ENCODE measurements around the gene SH2D7. TPM values are rescaled to one million over a fixed set of nuclear protein-coding genes. Genes with fewer than 3 reads are reported as not detected.

SH2D7 gene
- total and polyA plus RNA-seq, 2 experiments from 2014 or later: 0.31 TPM; not detected in 1

- Histone ChIP-seq H3K4me3 (peak overlapping the region; percentile 89; the same call in 1 of the 2 replicates), H3K4me2 (peak overlapping the region; percentile 92), H3K27me3 (ENCODE audit: insufficient read depth) (0 out of 2 replicates have a peak, but pooled peaks cover 5% of the 10 kb centered on the region), H3K27ac (ENCODE audit: low read depth) (no peak overlapping the region), H3K36me3 (ENCODE audit: insufficient read depth) (no peaks in the 10 kb centered on the region), H3K4me1 (ENCODE audit: insufficient read depth) (peaks cover 34% of the 10 kb centered on the region), H3F3A (replicated peaks; ENCODE audit: low read depth) (0 out of 2 replicates have a peak, but pooled peaks cover 5% of the 10 kb centered on the region), H3K79me2 (replicated peaks; ENCODE audit: insufficient read depth) (peaks cover 45% of the 10 kb centered on the region), H3K9me2 (ENCODE audit: insufficient read depth) (no peaks in the 10 kb centered on the region), H2AFZ (no peak overlapping the region), H4K20me1 (replicated peaks; ENCODE audit: insufficient read depth) (0 out of 2 replicates have a peak, but pooled peaks cover 8% of the 10 kb centered on the region)
- TF ChIP-seq ZNF331 (CRISPR knock-in tag; IDR thresholded peaks at IDR 0.05; ENCODE audit: low read depth) (no peak), ETS1 (IDR thresholded peaks at IDR 0.05) (no peak), EZH2 (IDR thresholded peaks at IDR 0.05; ENCODE audit: low read depth, unreplicated experiment) (no peak), CREB1 (CRISPR knock-in tag; IDR thresholded peaks at IDR 0.05; ENCODE audit: low read depth) (no peak), POLR2AphosphoS5 (IDR thresholded peaks at IDR 0.05; ENCODE audit: low read depth) (no peak), EZH2phosphoT487 (IDR thresholded peaks at IDR 0.05; ENCODE audit: unreplicated experiment) (no peak), CTCF (conservative IDR thresholded peaks at IDR 0.05; ENCODE audit: low read depth in 2 of 2) (no peak), NANOG (IDR thresholded peaks at IDR 0.05; ENCODE audit: borderline replicate concordance) (no peak), REST (IDR thresholded peaks at IDR 0.05; ENCODE audit: unreplicated experiment) (no peak), JUNB (IDR thresholded peaks at IDR 0.05; ENCODE audit: unreplicated experiment) (no peak), ZNF114 (CRISPR knock-in tag; IDR thresholded peaks at IDR 0.05) (no peak)
- Mint-ChIP-seq H3K27me3 (ENCODE audit: insufficient read depth, low read depth, poor library complexity) (peaks cover 8% of the 10 kb centered on the region), H3K9me3 (no peaks in the 10 kb centered on the region), H3K36me3 (ENCODE audit: low read depth) (no peaks in the 10 kb centered on the region), H3K27ac (peak overlapping the region; percentile 80; the same call in 1 of the 2 replicates), H3K4me3 (peak overlapping the region; percentile 88), H3K4me1 (peaks cover 27% of the 10 kb centered on the region)
- DNase-seq (ENCODE audit: low spot score): peak; percentile 83
- ATAC-seq: peak; percentile 83
Measured at GRCh38 chr15:78075490-78076230, 16.7 kb upstream of the SH2D7 start.
